Heart right ventricle (tissue), 16 donors: ENCODE measurements around the gene IMPG2. TPM values are rescaled to one million over a fixed set of nuclear protein-coding genes. Genes with fewer than 3 reads are reported as not detected.

ENCODE experiments used
- ATAC-seq, 8 donors: fragments of 200-7000 bp; cut with Tn5 transposase; one replicate each; pipeline ENCODE4 v1.9.1; 2020; ENCODE audit warnings: mild to moderate bottlenecking in 8 of 8, moderate library complexity in 8 of 8, moderate number of reproducible peaks in 1 of 8
- DNase-seq, 2 donors: peaks; one replicate each; pipeline ENCODE4 v3.0.0-alpha.2; 2020
- H3K27ac ChIP-seq, 10 donors: fragments of 200-600 bp; sonication (generic) in 2 of 10; one replicate each; pipeline versions ENCODE4 v1.5.0 to v1.8.0; 2020 to 2022; ENCODE audit warnings: mild to moderate bottlenecking in 3 of 10
- H3K27me3 ChIP-seq, 7 donors: fragments of 200-600 bp; one replicate each; pipeline ENCODE4 v1.8.0; 2021 to 2022; ENCODE audit warnings: mild to moderate bottlenecking in 2 of 7
- H3K36me3 ChIP-seq, 9 donors: fragments of 200-600 bp; sonication (generic) in 1 of 9; one replicate each; pipeline versions ENCODE4 v1.5.0 to v1.8.0; 2020 to 2022; ENCODE audit warnings: mild to moderate bottlenecking in 2 of 9
- H3K4me1 ChIP-seq, 9 donors: fragments of 200-600 bp; sonication (generic) in 1 of 9; one replicate each; pipeline versions ENCODE4 v1.5.0 to v1.8.0; 2020 to 2022; ENCODE audit warnings: mild to moderate bottlenecking in 4 of 9
- H3K4me3 ChIP-seq, 10 donors: fragments of 200-600 bp; sonication (generic) in 2 of 10; one replicate each; pipeline versions ENCODE4 v1.5.0 to v1.8.0; 2020 to 2022; ENCODE audit warnings: mild to moderate bottlenecking in 7 of 10, moderate library complexity in 2 of 10
- H3K9me3 ChIP-seq, 11 donors: fragments of 200-600 bp in 10 of 11; sonication (generic) in 2 of 11; one replicate each; pipeline versions ENCODE4 v1.5.0 to v1.8.0; 2013 to 2022; ENCODE audit warnings: mild to moderate bottlenecking in 2 of 11, control low read depth in 1 of 11, moderate library complexity in 1 of 11
- CTCF ChIP-seq, 9 donors: fragments of 200-600 bp; sonication (generic) in 2 of 9; IDR thresholded peaks; one replicate each; pipeline versions ENCODE4 v1.5.0 to v1.8.0; 2021 to 2022; ENCODE audit warnings: antibody characterized with exemption in 9 of 9, mild to moderate bottlenecking in 5 of 9, moderate library complexity in 1 of 9
- WGBS, 2 donors: extraction: QIAGEN DNeasy Blood & Tissue Kit; methylation state at CpG; one replicate each; pipeline ENCODE4 v1.1.7; 2013; ENCODE audit warnings: inconsistent platforms in 1 of 2; 5-methylcytosine and 5-hydroxymethylcytosine counted together
- intact Hi-C, 10 donors: fragments of 100-400 bp; cut with DNase I; formaldehyde crosslinking; loops; one replicate each; pipeline versions ENCODE4 v1.11.1 to v1.14.2; 2022
- polyA plus RNA-seq, 2 donors: library from polyadenylated mRNA; stranded (reverse); fragments of 200-250 nt; gene quantifications; one replicate each; pipeline ENCODE4 v1.2.3, GENCODE V29; 2013
- total RNA-seq, 10 donors: library from RNA; stranded (reverse); fragmentation: NEBNext Ultra II Directional in 3 of 10; extraction: Animal tissue kit (Norgen Biotek cat#: 25700) in 3 of 10; gene quantifications; one replicate each; pipeline versions ENCODE4 v1.2.1 to v1.2.4, GENCODE V29; 2021 to 2023
- donor health status: Arrhythmogenic right ventricular cardiomyopathy.
- donor health status: ischemic (EF 13 %, LVEDD 7.1; RV severe dilation, severe dysfunction).
- donor health status: healthy with polysubstance abuse.
- donor health status: DM: no; HTN: yes; CAD: no.
- donor health status: DM: no; HTN: no; CAD: no.
- donor health status: ischemic (EF 25% LVEDD 6.9; RV normal size, moderate dysfunction).
- donor health status: ischemic (EF 25% LVEDD 5.7; RV mildly dilated, moderate dysfunction).
- donor health status: healthy.
- donor health status: DM: yes; HTN: yes; CAD: no.
- donor health status: Ischemic cardiomyopathy.
- donor health status: ischemic (EF 35%, LVEDD 5.7; RV mildly dilated, moderate dysfunction).
- donor health status: nonischemic (EF 11% LVEDD 7.7; RV severe dilation, severe dysfunction).
- donor health status: DM: yes; HTN: yes; CAD: no.
- donor health status: PGD.
- donor health status: ischemic (EF 29% LVEDD 5.4; RV normal size, mild dysfunction).
- donor health status: nonischemic (EF 23%, LVEDD 6.1; RV moderate dilation, normal function).

Gene IMPG2
- total and polyA plus RNA-seq, 12 donors = 0.04 to 0.40 (median 0.21) TPM; not detected in 1

GRCh38 chr3:101266071-101266470, 54.3 kb downstream of the IMPG2 start:
- no peaks in the 10 kb centered on the region for H3K36me3 ChIP-seq
- no peak for TF ChIP-seq CTCF (IDR thresholded peaks at IDR 0.05)
- no peak for ATAC-seq

GRCh38 chr3:101262393-101263240, 57.8 kb downstream of the IMPG2 start:
- DNase-seq (no peak), ATAC-seq (no peak)
- Histone ChIP-seq H3K27ac (no peak overlapping the region), H3K4me1 (peaks cover 0 to 11% (median 4%) of the 10 kb centered on the region in 9 donors), H3K9me3 (peaks cover 0 to 16% (median 4%) of the 10 kb centered on the region in 11 donors), H3K36me3 (no peaks in the 10 kb centered on the region), H3K27me3 (no peaks in the 10 kb centered on the region), H3K4me3 (no peak overlapping the region)
- TF ChIP-seq CTCF (IDR thresholded peaks at IDR 0.05) = no peak
- intact Hi-C loops = no loop called here

More at GRCh38 chr3:101266071-101266470, 54.3 kb downstream of the IMPG2 start:
- peaks cover 0 to 9% (median 4%) of the 10 kb centered on the region in 9 donors for H3K4me1 ChIP-seq
- H3K4me3 ChIP-seq = no peak overlapping the region
- DNase-seq = no peak
- no peak overlapping the region for H3K27ac ChIP-seq
- H3K9me3 ChIP-seq = peaks cover 0 to 16% (median 4%) of the 10 kb centered on the region in 11 donors
- H3K27me3 ChIP-seq = no peaks in the 10 kb centered on the region
- intact Hi-C loops = no loop called here

- Histone ChIP-seq H3K4me3 (no peak overlapping the region), H3K27ac (no peak overlapping the region), H3K36me3 (no peaks in the 10 kb centered on the region), H3K4me1 (peaks cover 0 to 11% (median 4%) of the 10 kb centered on the region in 9 donors), H3K9me3 (peaks cover 0 to 16% (median 4%) of the 10 kb centered on the region in 11 donors), H3K27me3 (no peaks in the 10 kb centered on the region)
- intact Hi-C loops = no loop called here
- peak in 2 of 8 donors; percentile 33 to 62 for ATAC-seq
- no peak for TF ChIP-seq CTCF (IDR thresholded peaks at IDR 0.05)
- no peak for DNase-seq
These were observed 58.9 kb downstream of the IMPG2 start for GRCh38 chr3:101261506-101261905.

GRCh38 chr3:101259485-101260341, 60.7 kb downstream of the IMPG2 start:
- Histone ChIP-seq H3K4me3 (no peak overlapping the region), H3K36me3 (no peaks in the 10 kb centered on the region), H3K27ac (no peak overlapping the region), H3K9me3 (peaks cover 0 to 6% (median 0%) of the 10 kb centered on the region in 11 donors), H3K27me3 (no peaks in the 10 kb centered on the region), H3K4me1 (peaks cover 0 to 11% (median 4%) of the 10 kb centered on the region in 9 donors)
- intact Hi-C loops = loop anchor here in 1 of 10 donors (10.0 kb wide), 1 partner anchor 1085 kb away; no protein-coding TSS in a partner anchor
- ATAC-seq (no peak), DNase-seq (no peak)
- no peak for TF ChIP-seq CTCF (IDR thresholded peaks at IDR 0.05)
- 73 to 82% methylated on average over 4 of the region's 4 CpGs for WGBS, 2 donors
